ENCODE measurements around the gene DIPK1C.

- no peak for TF ChIP-seq CTCF (IDR thresholded peaks at IDR 0.05; ENCODE audit: insufficient read depth, low read depth, low read length)
- TF ChIP-seq EZH2 (IDR thresholded peaks at IDR 0.05; ENCODE audit: insufficient read depth, low read length) = no peak
These were observed 64.8 kb downstream of the DIPK1C start for GRCh38 chr18:74392323-74392722.

All from astrocyte (in vitro differentiated cells and primary cell).